Duodenal mucosa (tissue), 2 donors: ENCODE measurements around the gene UGT1A4.

ENCODE experiments used
- H3K27ac ChIP-seq: one replicate; pipeline ENCODE4 v1.7.0; 2013; ENCODE audit warnings: low read depth, low read length
- H3K27me3 ChIP-seq, 2 donors: one replicate each; pipeline ENCODE4 v1.7.0; 2013; ENCODE audit warnings: low read length in 2 of 2, control low read depth in 1 of 2; ENCODE audit not compliant: insufficient read depth in 2 of 2, control insufficient read depth in 1 of 2
- H3K36me3 ChIP-seq, 2 donors: one replicate each; pipeline ENCODE4 v1.7.0; 2013; ENCODE audit warnings: low read length in 2 of 2, control low read depth in 1 of 2; ENCODE audit not compliant: insufficient read depth in 2 of 2, control insufficient read depth in 1 of 2
- H3K4me1 ChIP-seq, 2 donors: one replicate each; pipeline ENCODE4 v1.7.0; 2013; ENCODE audit warnings: low read length in 2 of 2, control low read depth in 1 of 2; ENCODE audit not compliant: insufficient read depth in 2 of 2, control insufficient read depth in 1 of 2
- H3K4me3 ChIP-seq, 2 donors: one replicate each; pipeline ENCODE4 v1.7.0; 2013; ENCODE audit warnings: low read length in 2 of 2, low read depth in 1 of 2
- H3K9ac ChIP-seq, 2 donors: one replicate each; pipeline ENCODE4 v1.7.0; 2013; ENCODE audit warnings: low read length in 2 of 2, low read depth in 1 of 2
- H3K9me3 ChIP-seq, 2 donors: one replicate each; pipeline ENCODE4 v1.7.0; 2013; ENCODE audit warnings: low read length in 2 of 2, control low read depth in 1 of 2; ENCODE audit not compliant: control insufficient read depth in 1 of 2

The UGT1A4 gene

DNA sequence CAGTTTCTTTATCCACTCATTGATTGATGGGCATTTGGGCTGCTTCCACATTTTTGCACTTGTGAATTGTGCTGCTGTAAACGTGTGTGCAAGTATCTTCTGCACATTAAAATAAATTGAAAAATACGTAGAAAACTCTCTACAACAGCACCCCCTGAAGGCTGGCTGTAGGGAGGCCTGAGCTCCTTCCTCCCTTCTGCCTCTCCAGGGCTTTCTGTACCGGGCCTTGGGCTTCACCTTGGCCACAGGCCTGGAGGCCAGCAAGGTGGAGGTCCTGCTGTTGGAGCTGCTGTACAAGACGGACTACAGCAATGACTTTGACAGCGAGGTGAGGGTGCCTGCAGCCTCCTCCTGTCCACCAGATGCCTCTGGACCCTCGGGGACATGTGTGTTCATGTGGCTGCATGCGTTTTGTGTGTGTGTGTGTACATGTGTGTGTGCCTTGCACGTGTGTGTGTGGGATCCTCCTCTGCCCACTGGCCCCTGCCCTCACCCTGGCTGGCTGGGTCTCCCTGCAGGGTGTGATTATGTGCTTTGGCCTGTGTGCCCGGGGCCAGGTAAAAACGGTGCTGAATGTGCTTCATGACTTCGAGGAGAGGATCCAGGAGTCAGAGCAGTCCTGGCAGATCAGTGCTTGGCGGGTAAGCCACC is 88.8 kb downstream of the UGT1A4 start:
- no peaks in the 10 kb centered on the region for H3K36me3 ChIP-seq
- no peaks in the 10 kb centered on the region for H3K27me3 ChIP-seq
- H3K4me1 ChIP-seq, result no peaks in the 10 kb centered on the region
- no peaks in the 10 kb centered on the region for H3K9me3 ChIP-seq
- H3K4me3 ChIP-seq, result no peak overlapping the region
- no peak overlapping the region for H3K9ac ChIP-seq
- no peak overlapping the region for H3K27ac ChIP-seq

GRCh38 chr2:233807966-233808935 is 89.7 kb downstream of the UGT1A4 start:
- Histone ChIP-seq H3K27ac (no peak overlapping the region), H3K4me3 (no peak overlapping the region), H3K36me3 (no peaks in the 10 kb centered on the region), H3K27me3 (no peaks in the 10 kb centered on the region), H3K9ac (no peak overlapping the region), H3K9me3 (no peaks in the 10 kb centered on the region), H3K4me1 (no peaks in the 10 kb centered on the region)

DNA sequence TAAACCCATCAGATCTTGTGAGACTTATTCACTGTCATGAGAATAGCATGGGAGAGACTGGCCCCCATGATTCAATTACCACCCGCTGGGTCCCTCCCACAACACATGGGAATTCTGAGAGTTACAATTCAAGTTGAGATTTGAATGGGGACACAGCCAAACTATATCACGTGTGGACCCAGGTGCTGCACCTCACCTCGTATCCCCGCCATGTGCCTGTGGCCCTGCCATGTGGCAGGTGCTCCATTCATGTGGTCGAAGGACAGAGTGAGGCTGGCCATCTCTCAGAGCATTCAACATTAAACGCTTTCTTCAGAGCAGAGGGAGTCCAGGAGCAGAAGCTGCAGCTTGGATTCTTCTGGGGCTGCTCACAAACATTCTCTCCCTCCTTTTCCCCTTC is 91.8 kb downstream of the UGT1A4 start:
- Histone ChIP-seq H3K4me3 (no peak overlapping the region), H3K9me3 (no peaks in the 10 kb centered on the region), H3K36me3 (no peaks in the 10 kb centered on the region), H3K9ac (no peak overlapping the region), H3K27me3 (peaks cover 0 to 2% of the 10 kb centered on the region in 2 donors), H3K4me1 (no peaks in the 10 kb centered on the region), H3K27ac (no peak overlapping the region)

- H3K36me3 ChIP-seq, result no peaks in the 10 kb centered on the region
- no peak overlapping the region for H3K4me3 ChIP-seq
- no peaks in the 10 kb centered on the region for H3K9me3 ChIP-seq
Observed at GRCh38 chr2:233811087-233811486, 92.6 kb downstream of the UGT1A4 start.

GRCh38 chr2:233811732-233812131 is 93.2 kb downstream of the UGT1A4 start:
- peaks cover 0 to 2% of the 10 kb centered on the region in 2 donors for H3K27me3 ChIP-seq

More at GRCh38 chr2:233811087-233811486, 92.6 kb downstream of the UGT1A4 start:
- H3K4me1 ChIP-seq, result no peaks in the 10 kb centered on the region
- H3K27ac ChIP-seq, result no peak overlapping the region
- no peak overlapping the region for H3K9ac ChIP-seq
- peaks cover 0 to 2% of the 10 kb centered on the region in 2 donors for H3K27me3 ChIP-seq

DNA sequence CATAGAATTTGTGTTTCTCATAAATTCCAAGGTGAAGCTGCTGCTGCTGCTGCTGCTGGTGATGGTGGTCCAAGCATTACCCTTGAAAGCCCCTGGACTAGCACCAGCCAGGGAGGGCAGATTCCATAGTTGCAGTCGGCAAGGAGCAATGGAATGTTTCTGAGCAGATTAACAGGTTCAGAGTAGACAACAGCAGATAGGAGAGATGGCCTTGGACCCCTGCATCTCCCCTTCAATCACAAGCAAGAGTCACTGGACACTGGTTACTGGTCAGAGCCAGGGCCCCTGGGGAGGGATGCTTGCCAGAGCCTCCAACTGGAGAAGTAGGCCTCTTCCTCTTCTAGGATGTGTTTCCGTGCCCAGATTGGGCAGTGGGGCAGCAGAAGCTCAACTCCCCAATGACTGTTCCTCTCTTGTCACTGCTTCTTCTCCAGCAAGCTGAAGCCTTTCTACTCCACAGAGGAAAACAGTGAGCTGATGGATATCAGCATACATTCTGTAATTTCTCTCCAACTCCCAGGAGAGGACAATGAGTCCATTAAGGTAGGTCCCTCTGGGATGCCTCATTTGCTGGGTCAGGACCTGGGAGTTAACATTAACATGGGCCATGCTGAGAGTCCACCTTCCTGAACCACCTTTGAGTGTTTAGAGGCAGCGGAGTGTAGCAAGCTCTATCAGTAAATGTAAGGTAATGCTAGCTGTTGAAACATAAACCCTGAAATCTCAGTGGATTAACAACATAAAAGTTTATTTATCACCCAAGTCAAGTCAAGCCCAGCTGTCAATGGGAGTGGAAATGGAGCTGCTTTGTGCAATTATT is 94.9 kb downstream of the UGT1A4 start:
- H3K9ac ChIP-seq, result no peak overlapping the region
- peaks cover 0 to 2% of the 10 kb centered on the region in 2 donors for H3K27me3 ChIP-seq
- peaks cover 0 to 5% of the 10 kb centered on the region in 2 donors for H3K4me1 ChIP-seq
- H3K36me3 ChIP-seq, result no peaks in the 10 kb centered on the region
- no peak overlapping the region for H3K4me3 ChIP-seq
- no peak overlapping the region for H3K27ac ChIP-seq
- H3K9me3 ChIP-seq, result no peaks in the 10 kb centered on the region

More at GRCh38 chr2:233811732-233812131, 93.2 kb downstream of the UGT1A4 start:
- H3K4me1 ChIP-seq, result no peaks in the 10 kb centered on the region
- H3K4me3 ChIP-seq, result no peak overlapping the region
- H3K27ac ChIP-seq, result no peak overlapping the region
- H3K36me3 ChIP-seq, result no peaks in the 10 kb centered on the region
- H3K9me3 ChIP-seq, result no peaks in the 10 kb centered on the region
- H3K9ac ChIP-seq, result no peak overlapping the region

DNA sequence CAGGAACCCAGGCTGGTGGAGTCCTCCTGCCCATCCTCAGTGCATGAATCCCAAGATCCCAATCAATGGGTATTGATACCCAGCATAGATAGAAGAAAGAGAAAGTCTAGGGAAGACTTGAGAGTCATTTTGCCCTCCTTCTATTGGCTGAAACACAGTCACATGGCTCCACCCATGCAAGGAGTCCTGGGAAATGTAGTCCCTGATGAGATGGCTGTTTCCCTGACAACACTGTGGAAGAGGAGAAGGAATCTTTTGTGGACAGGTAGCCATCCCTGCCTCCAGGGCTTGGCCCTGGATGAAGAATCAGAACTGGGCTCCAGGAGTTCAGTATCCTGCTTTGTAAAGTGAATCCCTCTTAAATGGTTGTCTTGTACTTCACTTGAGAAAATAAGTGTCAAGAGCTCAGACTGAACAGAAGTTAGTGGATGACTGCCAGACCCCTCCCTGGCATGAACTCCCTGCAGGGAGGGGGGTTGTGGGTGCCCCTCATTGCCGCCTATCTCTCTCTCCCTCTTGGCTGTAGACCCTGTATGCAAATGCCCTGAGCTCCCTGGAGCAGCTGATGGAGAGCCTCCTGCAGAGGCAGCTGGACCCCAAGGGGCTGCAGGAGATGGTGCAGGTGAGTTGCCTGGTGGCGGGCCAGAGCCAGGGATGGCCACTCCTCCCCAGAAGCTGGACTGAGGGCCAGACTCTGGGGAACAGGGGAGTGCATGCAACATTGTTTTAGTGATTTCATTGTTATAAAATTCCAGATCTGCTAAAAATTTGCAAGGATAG is 95.7 kb downstream of the UGT1A4 start:
- Histone ChIP-seq H3K27me3 (peaks cover 2 to 3% of the 10 kb centered on the region in 2 donors), H3K9ac (no peak overlapping the region), H3K27ac (no peak overlapping the region), H3K4me1 (peaks cover 0 to 5% of the 10 kb centered on the region in 2 donors), H3K9me3 (no peaks in the 10 kb centered on the region), H3K4me3 (no peak overlapping the region), H3K36me3 (no peaks in the 10 kb centered on the region)

DNA sequence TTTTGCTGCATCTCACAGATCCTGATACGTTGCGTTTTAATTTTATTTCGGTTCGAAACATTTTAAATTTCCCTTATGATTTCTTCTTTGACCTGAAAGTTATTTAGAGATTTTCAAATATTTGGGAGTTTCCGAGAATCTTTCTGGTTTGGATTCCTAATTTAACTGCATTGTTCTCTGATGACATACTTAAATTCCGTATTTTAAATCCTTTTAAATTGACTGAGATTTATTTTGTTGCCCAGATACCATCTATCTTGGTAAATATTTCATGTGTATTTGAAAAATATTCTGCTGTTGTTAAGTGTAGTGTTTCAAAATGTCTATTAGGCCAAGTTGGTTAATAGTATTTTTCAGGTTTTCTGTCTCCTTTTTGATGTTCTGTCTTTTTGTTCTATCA is 97.3 kb downstream of the UGT1A4 start:
- peaks cover 2 to 3% of the 10 kb centered on the region in 2 donors for H3K27me3 ChIP-seq
- no peak overlapping the region for H3K9ac ChIP-seq
- peaks cover 0 to 5% of the 10 kb centered on the region in 2 donors for H3K4me1 ChIP-seq
- no peak overlapping the region for H3K27ac ChIP-seq
- H3K4me3 ChIP-seq, result no peak overlapping the region
- no peaks in the 10 kb centered on the region for H3K9me3 ChIP-seq
- H3K36me3 ChIP-seq, result no peaks in the 10 kb centered on the region

- H3K4me1 ChIP-seq, result peaks cover 0 to 7% of the 10 kb centered on the region in 2 donors
- H3K27me3 ChIP-seq, result peaks cover 2 to 3% of the 10 kb centered on the region in 2 donors
- no peak overlapping the region for H3K4me3 ChIP-seq
- no peak overlapping the region for H3K9ac ChIP-seq
- no peak overlapping the region for H3K27ac ChIP-seq
- no peaks in the 10 kb centered on the region for H3K9me3 ChIP-seq
- H3K36me3 ChIP-seq, result no peaks in the 10 kb centered on the region
Observed at GRCh38 chr2:233816334-233816733, 97.8 kb downstream of the UGT1A4 start.
